Measurements from ENCODE around the gene ARID3B.
A peak's percentile ranks its signal among the peaks of the same experiment; 100 is the strongest.

ARID3B gene

DNA sequence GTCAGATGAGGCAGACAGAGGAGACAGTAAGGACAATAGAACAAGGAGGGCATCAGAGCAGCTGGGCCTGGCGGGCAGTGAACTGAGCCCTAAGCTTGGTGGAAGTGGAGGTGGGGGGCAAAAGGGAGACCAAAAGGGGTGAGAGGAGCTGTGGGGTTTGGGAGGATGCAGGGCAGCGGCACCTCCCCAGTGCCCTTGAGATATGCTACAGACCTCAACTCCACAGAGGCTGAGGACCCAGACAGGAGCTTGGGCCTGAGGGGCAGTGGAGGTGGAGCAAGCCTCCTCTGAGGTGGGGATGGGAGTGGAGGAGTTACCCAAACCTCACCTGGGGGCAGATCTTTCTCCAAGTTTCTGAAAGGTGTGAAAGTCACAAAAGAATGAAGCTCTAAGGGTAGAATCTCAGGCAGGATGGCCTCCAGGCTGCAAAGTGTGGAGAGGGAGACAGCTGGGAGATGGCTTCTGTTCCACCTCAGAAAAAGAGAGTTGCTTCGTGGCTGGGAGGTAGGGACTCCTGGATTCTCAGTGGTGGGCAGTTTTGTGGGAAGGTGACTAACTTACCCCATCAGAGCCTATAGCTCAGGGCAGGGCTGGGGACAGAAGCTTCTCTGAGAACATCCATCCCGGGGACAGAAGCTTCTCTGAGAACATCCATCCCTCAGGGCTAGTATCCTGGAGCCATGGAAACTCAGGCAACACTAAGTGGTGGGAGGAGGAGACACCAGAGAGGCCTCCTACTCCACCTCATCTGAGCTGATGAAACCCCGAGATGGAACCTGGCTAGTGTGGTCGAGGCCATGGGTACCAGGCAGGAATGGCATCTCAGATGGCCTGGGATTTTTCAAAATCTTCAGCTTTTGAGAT lies 72.3 kb downstream of the ARID3B start:
- no peak for DNase-seq (ENCODE audit: low read depth)
- no peak overlapping the region for H3K4me3 ChIP-seq (ENCODE audit: control insufficient read depth, low read depth, low read length)
- TF ChIP-seq, protein P1, sequence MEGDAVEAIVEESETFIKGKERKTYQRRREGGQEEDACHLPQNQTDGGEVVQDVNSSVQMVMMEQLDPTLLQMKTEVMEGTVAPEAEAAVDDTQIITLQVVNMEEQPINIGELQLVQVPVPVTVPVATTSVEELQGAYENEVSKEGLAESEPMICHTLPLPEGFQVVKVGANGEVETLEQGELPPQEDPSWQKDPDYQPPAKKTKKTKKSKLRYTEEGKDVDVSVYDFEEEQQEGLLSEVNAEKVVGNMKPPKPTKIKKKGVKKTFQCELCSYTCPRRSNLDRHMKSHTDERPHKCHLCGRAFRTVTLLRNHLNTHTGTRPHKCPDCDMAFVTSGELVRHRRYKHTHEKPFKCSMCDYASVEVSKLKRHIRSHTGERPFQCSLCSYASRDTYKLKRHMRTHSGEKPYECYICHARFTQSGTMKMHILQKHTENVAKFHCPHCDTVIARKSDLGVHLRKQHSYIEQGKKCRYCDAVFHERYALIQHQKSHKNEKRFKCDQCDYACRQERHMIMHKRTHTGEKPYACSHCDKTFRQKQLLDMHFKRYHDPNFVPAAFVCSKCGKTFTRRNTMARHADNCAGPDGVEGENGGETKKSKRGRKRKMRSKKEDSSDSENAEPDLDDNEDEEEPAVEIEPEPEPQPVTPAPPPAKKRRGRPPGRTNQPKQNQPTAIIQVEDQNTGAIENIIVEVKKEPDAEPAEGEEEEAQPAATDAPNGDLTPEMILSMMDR (conservative IDR thresholded peaks at IDR 0.05; ENCODE audit: control insufficient read depth, insufficient read depth, low read depth, low read length), result no peak

DNA sequence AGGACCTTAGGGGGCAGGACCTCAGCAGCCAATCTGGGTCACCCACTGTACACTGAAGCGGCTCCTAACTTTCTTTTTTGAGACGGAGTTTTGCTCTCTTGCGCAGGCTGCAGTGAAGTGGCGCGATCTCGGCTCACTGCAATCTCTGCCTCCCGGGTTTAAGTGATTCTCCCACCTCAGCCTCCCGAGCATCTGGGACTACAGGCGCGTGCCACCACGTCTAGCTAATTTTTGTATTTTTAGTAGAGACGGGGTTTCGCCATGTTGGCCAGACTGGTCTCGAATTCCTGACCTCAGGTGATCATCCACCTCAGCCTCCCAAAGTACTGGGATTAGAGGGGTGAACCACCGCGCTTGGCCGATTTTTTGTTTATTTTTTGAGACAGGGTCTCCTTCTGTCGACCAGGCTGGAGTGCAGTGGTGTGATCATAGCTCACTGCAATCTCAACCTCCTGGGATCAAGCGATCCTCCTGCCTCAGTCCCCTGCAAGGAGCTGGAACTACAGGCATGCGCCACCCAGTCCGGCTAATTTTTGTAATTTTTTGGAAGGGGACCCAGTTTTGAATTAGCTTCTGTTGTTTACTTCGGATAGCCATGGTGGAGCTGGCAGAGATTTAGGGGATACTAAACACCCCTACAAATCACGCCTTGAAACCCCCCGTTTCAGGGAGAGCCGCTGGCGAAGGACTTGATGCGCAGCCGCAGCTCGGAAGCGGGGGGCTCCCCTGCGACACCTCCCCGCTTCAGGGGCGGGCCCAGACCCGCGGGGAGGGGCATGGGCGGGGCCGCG lies 73.1 kb downstream of the ARID3B start:
- TF ChIP-seq, protein P1 (conservative IDR thresholded peaks at IDR 0.05; ENCODE audit: control insufficient read depth, insufficient read depth, low read depth, low read length), result no peak
- no peak for DNase-seq (ENCODE audit: low read depth)
- H3K4me3 ChIP-seq (ENCODE audit: control insufficient read depth, low read depth, low read length), result peak overlapping the region; percentile 94

DNA sequence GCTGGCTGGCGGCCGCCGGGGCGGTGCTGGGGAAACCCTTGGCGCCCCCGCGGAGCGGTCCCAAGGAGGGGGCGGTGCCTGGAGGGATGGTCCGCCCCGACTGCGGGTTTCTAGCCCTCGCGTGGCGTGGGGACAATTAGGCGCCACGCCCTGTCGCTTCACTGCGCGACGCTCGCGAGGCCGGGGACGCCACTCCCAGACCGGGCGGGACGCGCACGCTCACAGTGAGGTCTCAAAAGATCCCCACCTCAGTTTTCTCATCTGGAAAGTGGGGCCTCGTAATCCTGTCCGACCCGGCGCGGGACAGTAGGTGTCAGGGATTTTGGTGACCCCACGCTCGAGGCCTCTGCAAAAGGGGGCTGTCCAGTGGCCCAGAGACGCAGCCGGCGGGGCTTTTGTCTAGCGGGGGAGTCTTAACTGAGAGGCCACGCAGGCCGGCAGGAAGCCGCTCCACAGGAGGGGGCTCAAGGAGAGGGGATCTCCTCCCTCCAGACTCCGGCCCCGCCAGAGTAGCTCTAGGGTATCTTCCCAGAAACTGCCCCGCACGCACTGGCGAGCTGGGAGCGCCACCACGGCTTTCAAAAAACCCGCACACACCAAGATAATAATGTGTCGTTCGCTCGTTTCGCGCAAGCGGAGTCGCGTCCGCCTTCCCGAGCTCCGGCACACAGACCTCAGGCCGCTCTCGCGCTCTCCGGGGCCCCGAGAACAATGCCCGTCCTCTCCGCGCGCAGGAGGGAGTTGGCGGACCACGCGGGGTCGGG lies 73.9 kb downstream of the ARID3B start:
- peak; percentile 54 for DNase-seq (ENCODE audit: low read depth)
- TF ChIP-seq, protein P1 (conservative IDR thresholded peaks at IDR 0.05; ENCODE audit: control insufficient read depth, insufficient read depth, low read depth, low read length), result no peak
- H3K4me3 ChIP-seq (ENCODE audit: control insufficient read depth, low read depth, low read length), result peak overlapping the region; percentile 94

DNA sequence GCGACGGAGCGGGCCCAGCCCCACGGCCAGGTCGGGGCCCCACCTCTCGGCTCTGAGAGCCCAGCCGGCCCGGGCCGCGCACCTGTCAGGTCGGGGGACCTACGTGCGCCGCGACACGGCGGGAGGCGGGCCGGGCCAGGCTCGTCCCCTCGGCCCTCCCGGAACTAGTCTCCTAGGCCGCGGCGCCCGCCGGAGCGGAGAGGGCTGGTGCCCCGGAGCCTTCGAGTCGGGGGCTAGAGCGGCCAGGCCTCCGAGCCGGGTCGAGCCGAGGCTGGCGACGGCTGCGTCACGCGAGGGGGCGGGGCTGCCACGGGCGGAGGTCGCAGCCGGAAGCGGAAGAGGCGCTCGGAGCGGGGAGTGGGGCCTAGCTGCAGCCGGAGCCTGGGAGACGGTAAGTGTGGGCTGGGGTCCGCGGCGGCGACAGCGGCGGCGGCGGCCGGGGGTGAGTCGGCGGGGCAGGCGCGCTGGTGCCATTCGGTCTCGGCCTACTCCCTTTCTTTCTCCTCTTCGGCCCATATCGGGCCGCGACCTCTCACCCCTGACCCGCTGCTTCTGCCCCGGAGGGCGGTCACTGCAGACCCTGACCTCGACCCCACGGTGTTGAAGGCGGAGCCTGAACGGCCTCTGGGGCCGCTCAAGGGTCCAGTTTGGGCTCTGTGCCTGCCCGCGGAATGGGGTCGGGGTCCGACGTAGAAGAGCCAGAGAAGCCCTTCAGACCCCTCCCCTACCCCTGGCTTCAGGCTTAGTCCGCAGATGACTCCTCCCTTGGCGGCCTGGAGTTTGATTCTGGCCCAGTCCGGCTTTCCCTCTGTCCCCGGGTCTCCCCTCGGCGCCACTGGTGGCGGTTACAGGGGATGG lies 74.7 kb downstream of the ARID3B start, which contains the start of gene CLK3:
CLK3 (plus strand) TSS at position 329 of the 858 bp plus-strand sequence. CDS start 3,361 bp downstream, outside the sequence.
- peak; percentile 85 for DNase-seq (ENCODE audit: low read depth)
- TF ChIP-seq, protein P1 (conservative IDR thresholded peaks at IDR 0.05; ENCODE audit: control insufficient read depth, insufficient read depth, low read depth, low read length), result no peak
- peak within 1 kb of the TSS; percentile 94 for H3K4me3 ChIP-seq (ENCODE audit: control insufficient read depth, low read depth, low read length)

DNA sequence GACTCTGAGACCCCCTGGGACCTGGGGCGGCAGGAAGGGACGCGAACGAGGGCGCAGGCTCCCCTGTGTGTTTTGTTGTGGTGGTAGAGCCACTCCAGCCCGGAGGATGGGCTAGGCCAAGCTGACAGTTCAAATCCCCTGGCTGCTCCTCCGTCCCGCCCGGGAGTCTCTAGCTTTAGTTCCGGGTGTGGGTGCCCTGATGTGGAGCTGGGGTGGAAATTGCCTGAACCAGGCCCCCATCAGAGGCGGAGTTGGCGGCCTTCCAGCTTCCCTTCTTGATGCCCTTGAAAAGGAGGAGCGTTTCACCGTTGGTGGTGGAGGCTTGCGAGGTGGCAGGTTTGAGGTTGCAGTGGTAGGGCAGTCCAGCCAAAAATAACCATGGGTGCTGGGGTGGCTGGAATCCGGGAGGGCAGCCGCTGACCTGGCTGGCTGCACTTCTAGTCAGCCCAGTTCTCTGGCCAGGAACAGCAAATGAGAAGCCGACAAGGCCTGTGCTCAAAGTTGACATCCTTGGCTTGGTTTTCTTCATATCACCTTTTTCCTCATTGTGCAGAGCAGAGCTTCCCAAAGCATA lies 75.4 kb downstream of the ARID3B start:
- DNase-seq (ENCODE audit: low read depth), result peak; percentile 63

More for the DNA sequence above, 75.4 kb downstream of the ARID3B start:
- H3K4me3 ChIP-seq (ENCODE audit: control insufficient read depth, low read depth, low read length), result peak overlapping the region; percentile 94
- TF ChIP-seq, protein P1 (conservative IDR thresholded peaks at IDR 0.05; ENCODE audit: control insufficient read depth, insufficient read depth, low read depth, low read length), result no peak
